ENCODE results near the gene SAMD8.

GRCh38 chr10:75229971-75230370 lies 118.5 kb downstream of the SAMD8 start:
- TF ChIP-seq, protein P1, sequence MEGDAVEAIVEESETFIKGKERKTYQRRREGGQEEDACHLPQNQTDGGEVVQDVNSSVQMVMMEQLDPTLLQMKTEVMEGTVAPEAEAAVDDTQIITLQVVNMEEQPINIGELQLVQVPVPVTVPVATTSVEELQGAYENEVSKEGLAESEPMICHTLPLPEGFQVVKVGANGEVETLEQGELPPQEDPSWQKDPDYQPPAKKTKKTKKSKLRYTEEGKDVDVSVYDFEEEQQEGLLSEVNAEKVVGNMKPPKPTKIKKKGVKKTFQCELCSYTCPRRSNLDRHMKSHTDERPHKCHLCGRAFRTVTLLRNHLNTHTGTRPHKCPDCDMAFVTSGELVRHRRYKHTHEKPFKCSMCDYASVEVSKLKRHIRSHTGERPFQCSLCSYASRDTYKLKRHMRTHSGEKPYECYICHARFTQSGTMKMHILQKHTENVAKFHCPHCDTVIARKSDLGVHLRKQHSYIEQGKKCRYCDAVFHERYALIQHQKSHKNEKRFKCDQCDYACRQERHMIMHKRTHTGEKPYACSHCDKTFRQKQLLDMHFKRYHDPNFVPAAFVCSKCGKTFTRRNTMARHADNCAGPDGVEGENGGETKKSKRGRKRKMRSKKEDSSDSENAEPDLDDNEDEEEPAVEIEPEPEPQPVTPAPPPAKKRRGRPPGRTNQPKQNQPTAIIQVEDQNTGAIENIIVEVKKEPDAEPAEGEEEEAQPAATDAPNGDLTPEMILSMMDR (IDR thresholded peaks at IDR 0.05; ENCODE audit: insufficient read depth, low read length), result no peak
- TF ChIP-seq GABPA (IDR thresholded peaks at IDR 0.05; ENCODE audit: low read depth), result no peak
